A549 (cell line): Measurements from ENCODE around the gene CA12. TPM values are rescaled to one million over a fixed set of nuclear protein-coding genes. Genes with fewer than 3 reads are reported as not detected.

Source experiments
- ATAC-seq, 2 experiments: fragments of 200-7000 bp in 1 of 2; fragments of >200 bp in 1 of 2; cut with Nextera tagmentation in 1 of 2; cut with Tn5 transposase in 1 of 2; 3 replicates each; pipeline versions ENCODE4 v1.8.0 to v1.9.1; 2018 to 2020; ENCODE audit warnings: mild to moderate bottlenecking in 1 of 2, moderate library complexity in 1 of 2
- CTCF ChIA-PET: fragments of 300-600 bp; sonication (Branson Sonifier 250); formaldehyde crosslinking; extraction: SDS; loops from one replicate; lab custom pipeline; 2021; ENCODE audit warnings: antibody characterized with exemption, inconsistent platforms; lab: Yijun Ruan, JAX
- POLR2A ChIA-PET: fragments of 350-600 bp; formaldehyde crosslinking; extraction: SDS; loops from one replicate; lab custom pipeline; 2021; ENCODE audit warnings: antibody characterized with exemption, inconsistent platforms; lab: Yijun Ruan, JAX
- DNase-seq, 2 experiments: peaks; one replicate each; pipeline versions ENCODE4 v3.0.0 to v3.0.0-alpha.2; 2011 to 2016; ENCODE audit warnings: low read depth in 1 of 2, low spot score in 1 of 2
- FAIRE-seq: peaks from 2 replicates; lab custom pipeline; 2011; peaks lifted over from hg19 to GRCh38; lab: Jason Lieb, UNC
- H3K27ac ChIP-seq, 2 experiments: fragments of >200 bp; sonication (Bioruptor Twin); formaldehyde crosslinking; 3 replicates each; pipeline ENCODE4 v1.5.1; 2016 to 2017
- H3K4me1 ChIP-seq: fragments of >200 bp; sonication (Bioruptor Twin); formaldehyde crosslinking; 3 replicates; pipeline ENCODE4 v1.6.1; 2016
- H3K4me2 ChIP-seq: fragments of >200 bp; sonication (Bioruptor Twin); formaldehyde crosslinking; 3 replicates; pipeline ENCODE4 v1.6.1; 2016
- H3K4me3 ChIP-seq: fragments of >200 bp; sonication (Bioruptor Twin); formaldehyde crosslinking; 3 replicates; pipeline ENCODE4 v1.5.1; 2016
- H3K9me3 ChIP-seq: fragments of >200 bp; sonication (Bioruptor Twin); formaldehyde crosslinking; 3 replicates; pipeline ENCODE4 v1.6.1; 2016
- CBX2 ChIP-seq: fragments of 200-600 bp; sonication (generic); IDR thresholded peaks from 2 replicates; pipeline ENCODE4 v1.6.1; 2016; ENCODE audit warnings: low read depth, mild to moderate bottlenecking, borderline replicate concordance
- CEBPB ChIP-seq, 2 experiments: fragments of >200 bp in 1 of 2; sonication (Bioruptor Twin) in 1 of 2; formaldehyde crosslinking in 1 of 2; IDR thresholded peaks; 2 replicates each; pipeline ENCODE4 v1.6.1; 2012 to 2016
- CHD2 ChIP-seq: fragments of 150-350 bp; IDR thresholded peaks from 2 replicates; pipeline ENCODE4 v1.6.1; 2014; ENCODE audit warnings: low read length; ENCODE audit not compliant: partially characterized antibody
- EHF ChIP-seq: fragments of 250-450 bp; sonication (Bioruptor Pico); IDR thresholded peaks from 2 replicates; pipeline ENCODE4 v1.5.0; 2020; ENCODE audit warnings: mild to moderate bottlenecking
- ESRRA ChIP-seq: fragments of 150-350 bp; IDR thresholded peaks from 2 replicates; pipeline ENCODE4 v1.6.1; 2014; ENCODE audit warnings: mild to moderate bottlenecking, low read length, borderline replicate concordance
- FOSB ChIP-seq: fragments of 250-450 bp; sonication (Bioruptor Pico); IDR thresholded peaks from 2 replicates; pipeline ENCODE4 v1.5.0; 2020; ENCODE audit warnings: mild to moderate bottlenecking, moderate library complexity
- FOSL2 ChIP-seq, 2 experiments: fragments of 450-650 bp in 1 of 2; fragments of >200 bp in 1 of 2; sonication (Bioruptor Twin) in 1 of 2; formaldehyde crosslinking; IDR thresholded peaks; 2 replicates each; pipeline versions ENCODE4 v1.5.0 to v1.6.1; 2016 to 2020; ENCODE audit warnings: mild to moderate bottlenecking in 1 of 2, moderate library complexity in 1 of 2
- FOXS1 ChIP-seq: fragments of 250-450 bp; sonication (Bioruptor Pico); IDR thresholded peaks from 2 replicates; pipeline ENCODE4 v1.5.0; 2020; ENCODE audit warnings: mild to moderate bottlenecking, moderate library complexity
- GATA3 ChIP-seq: IDR thresholded peaks from 2 replicates; pipeline ENCODE4 v1.6.1; 2012; ENCODE audit warnings: borderline replicate concordance
- HOXA7 ChIP-seq: fragments of 250-450 bp; sonication (Bioruptor Pico); IDR thresholded peaks from 2 replicates; pipeline ENCODE4 v1.5.0; 2020; ENCODE audit warnings: mild to moderate bottlenecking, moderate library complexity
- HOXB13 ChIP-seq: fragments of 250-450 bp; sonication (Bioruptor Pico); IDR thresholded peaks from 2 replicates; pipeline ENCODE4 v1.5.0; 2020; ENCODE audit warnings: low read depth, mild to moderate bottlenecking, moderate library complexity
- HOXB5 ChIP-seq: fragments of 250-450 bp; sonication (Bioruptor Pico); IDR thresholded peaks from 2 replicates; pipeline ENCODE4 v1.5.0; 2020; ENCODE audit warnings: mild to moderate bottlenecking, moderate library complexity
- JUN ChIP-seq, 2 experiments: fragments of >200 bp; sonication (Bioruptor Twin); formaldehyde crosslinking; IDR thresholded peaks; 2 replicates in 1 of 2; 3 replicates in 1 of 2; pipeline ENCODE4 v1.6.1; 2016 to 2017
- JUNB ChIP-seq: fragments of >200 bp; sonication (Bioruptor Twin); formaldehyde crosslinking; IDR thresholded peaks from 2 replicates; pipeline ENCODE4 v1.6.1; 2016
- NFE2L2 ChIP-seq: fragments of 150-350 bp; conservative IDR thresholded peaks from 2 replicates; pipeline ENCODE4 v1.6.1; 2014; ENCODE audit warnings: low read length
- NPAS2 ChIP-seq: fragments of 250-450 bp; sonication (Bioruptor Pico); IDR thresholded peaks from 2 replicates; pipeline ENCODE4 v1.8.0; 2022; ENCODE audit warnings: mild to moderate bottlenecking, moderate library complexity, borderline replicate concordance
- RFX5 ChIP-seq: fragments of 450-650 bp; IDR thresholded peaks from 2 replicates; pipeline ENCODE4 v1.7.1; 2014; ENCODE audit warnings: antibody characterized with exemption, mild to moderate bottlenecking, moderate library complexity
- ZC3H11A ChIP-seq: fragments of 450-650 bp; IDR thresholded peaks from 2 replicates; pipeline ENCODE4 v1.6.1; 2014; ENCODE audit warnings: antibody characterized with exemption, mild to moderate bottlenecking
- ZNF302 ChIP-seq: fragments of 250-450 bp; sonication (Bioruptor Pico); IDR thresholded peaks from 2 replicates; pipeline ENCODE4 v1.9.0; 2021; ENCODE audit warnings: inconsistent platforms, mild to moderate bottlenecking, moderate library complexity
- WGBS: methylation state at CpG from one replicate; pipeline ENCODE4 v1.1.6; 2017; ENCODE audit errors: missing lambda C conversion rate; 5-methylcytosine and 5-hydroxymethylcytosine counted together
- polyA plus RNA-seq, 4 experiments: library from polyadenylated mRNA; depleted of rRNA in 3 of 4; stranded (reverse); fragments of >200 nt; fragmentation: RNase III in 1 of 4; extraction: RNeasy Plus Mini Kit Qiagen cat#74134 plus additional on column Dnase treatment in 1 of 4; gene quantifications; 2 replicates in 3 of 4; 3 replicates in 1 of 4; pipeline ENCODE4 v1.2.3, GENCODE V29; 2011 to 2017
- TF ChIP-seq, protein P1 (sequence below): fragments of >200 bp; sonication (Bioruptor Twin); formaldehyde crosslinking; IDR thresholded peaks from 3 replicates; pipeline ENCODE4 v1.6.1; 2016
- TF ChIP-seq, protein P2 (sequence below): fragments of 150-350 bp; IDR thresholded peaks from 2 replicates; pipeline ENCODE4 v1.6.1; 2014; ENCODE audit warnings: low read depth, mild to moderate bottlenecking, low read length
- TF ChIP-seq, protein P3 (sequence below): fragments of 450-650 bp; IDR thresholded peaks from 2 replicates; pipeline ENCODE4 v1.6.1; 2014; ENCODE audit warnings: antibody characterized with exemption
- TF ChIP-seq, protein P4 (sequence below): fragments of 250-450 bp; sonication (Bioruptor Pico); IDR thresholded peaks from 2 replicates; pipeline ENCODE4 v1.5.0; 2020; ENCODE audit warnings: low read depth, mild to moderate bottlenecking, moderate library complexity

CA12 gene
- polyA plus RNA-seq, 2 of the 4 experiments (the other 2 are of a cell fraction): 129 to 323 TPM

DNA sequence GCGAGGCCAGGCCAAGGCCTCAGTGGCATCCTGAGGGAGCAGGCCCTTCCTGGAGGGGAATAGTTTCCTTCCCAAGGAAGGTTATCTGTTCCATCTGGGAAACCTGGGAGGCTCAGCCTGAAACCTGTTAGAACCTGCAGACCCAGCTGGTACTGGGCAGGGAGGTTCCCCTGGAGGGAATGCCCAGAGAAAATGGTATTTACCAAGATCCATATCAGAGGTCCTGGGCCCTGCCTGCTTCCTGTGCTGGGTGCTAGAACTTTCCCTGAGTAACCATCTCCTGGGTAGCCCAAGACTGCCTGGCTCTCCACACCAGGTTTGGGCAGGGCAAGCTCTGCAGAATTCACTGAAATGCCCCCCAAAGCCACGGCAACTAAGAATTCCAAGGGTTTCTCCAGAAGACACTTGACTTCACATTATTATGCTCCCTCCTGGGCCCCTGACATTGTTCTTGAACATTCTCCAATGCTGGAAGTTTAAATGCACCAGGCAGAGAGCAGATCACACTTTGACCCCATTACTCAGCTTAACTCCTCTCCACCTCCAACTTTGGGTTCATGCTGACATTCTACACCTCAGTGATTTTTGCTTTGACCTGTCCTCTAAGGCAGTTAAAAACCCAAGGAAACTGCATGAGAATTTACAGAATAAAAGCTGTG lies 2.0 kb downstream of the CA12 start:
- ATAC-seq: no peak
- TF ChIP-seq CBX2 (no peak), NFE2L2 (no peak), GATA3 (0 out of 2 replicates have a peak, but pooled peaks have one; percentile 11), RFX5 (no peak), JUN (IDR thresholded peaks at IDR 0.05) (0 out of 5 replicates have a peak, but pooled peaks of 1 of the 2 experiments have one; percentile 5), ZC3H11A (no peak)
- TF ChIP-seq, protein P1, sequence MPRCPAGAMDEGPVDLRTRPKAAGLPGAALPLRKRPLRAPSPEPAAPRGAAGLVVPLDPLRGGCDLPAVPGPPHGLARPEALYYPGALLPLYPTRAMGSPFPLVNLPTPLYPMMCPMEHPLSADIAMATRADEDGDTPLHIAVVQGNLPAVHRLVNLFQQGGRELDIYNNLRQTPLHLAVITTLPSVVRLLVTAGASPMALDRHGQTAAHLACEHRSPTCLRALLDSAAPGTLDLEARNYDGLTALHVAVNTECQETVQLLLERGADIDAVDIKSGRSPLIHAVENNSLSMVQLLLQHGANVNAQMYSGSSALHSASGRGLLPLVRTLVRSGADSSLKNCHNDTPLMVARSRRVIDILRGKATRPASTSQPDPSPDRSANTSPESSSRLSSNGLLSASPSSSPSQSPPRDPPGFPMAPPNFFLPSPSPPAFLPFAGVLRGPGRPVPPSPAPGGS: no peak
- TF ChIP-seq, protein P2, sequence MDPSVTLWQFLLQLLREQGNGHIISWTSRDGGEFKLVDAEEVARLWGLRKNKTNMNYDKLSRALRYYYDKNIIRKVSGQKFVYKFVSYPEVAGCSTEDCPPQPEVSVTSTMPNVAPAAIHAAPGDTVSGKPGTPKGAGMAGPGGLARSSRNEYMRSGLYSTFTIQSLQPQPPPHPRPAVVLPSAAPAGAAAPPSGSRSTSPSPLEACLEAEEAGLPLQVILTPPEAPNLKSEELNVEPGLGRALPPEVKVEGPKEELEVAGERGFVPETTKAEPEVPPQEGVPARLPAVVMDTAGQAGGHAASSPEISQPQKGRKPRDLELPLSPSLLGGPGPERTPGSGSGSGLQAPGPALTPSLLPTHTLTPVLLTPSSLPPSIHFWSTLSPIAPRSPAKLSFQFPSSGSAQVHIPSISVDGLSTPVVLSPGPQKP: no peak
- TF ChIP-seq, all 56 proteins: peak for 2
- 60% methylated on average over 2 of the region's 2 CpGs for WGBS
- peak; percentile 88 for FAIRE-seq
- no peak for DNase-seq
- Histone ChIP-seq H3K4me1 (peaks cover 75% of the 10 kb centered on the region), H3K4me3 (peak overlapping the region; percentile 92), H3K9me3 (no peaks in the 10 kb centered on the region), H3K27ac (peak overlapping the region; percentile 91 to 92), H3K4me2 (peak overlapping the region; percentile 97)
- ChIA-PET CTCF (interaction anchor here (0.7 to 4.9 kb wide), 10 partner anchors 7 to 233 kb away, joined by 3 to 28 read pairs (median 4); no protein-coding TSS in a partner anchor), POLR2A (interaction anchor here (2.6 kb wide), 1 partner anchor 8 kb away, joined by 28 read pairs; no protein-coding TSS in a partner anchor)

DNA sequence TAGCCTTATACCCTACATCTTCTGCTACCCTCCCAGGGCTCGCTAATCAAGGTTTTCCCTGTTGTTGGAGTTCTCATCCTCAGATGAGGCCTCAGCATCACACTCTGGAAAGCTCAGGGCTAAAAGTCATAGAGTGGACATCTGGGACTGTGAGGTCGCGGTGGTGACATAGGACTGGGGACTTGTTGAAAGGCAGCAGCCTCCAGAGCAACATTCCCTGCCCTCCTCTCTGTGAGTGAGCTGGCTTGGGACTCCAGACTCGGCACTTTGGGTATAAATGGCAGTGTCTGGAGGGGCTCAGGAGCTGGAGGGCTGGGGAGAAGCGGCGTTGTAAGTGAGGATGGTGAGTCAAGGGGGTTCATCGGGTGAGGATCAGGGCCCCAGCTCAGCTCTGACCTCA lies 2.7 kb downstream of the CA12 start:
- peak overlapping the region; percentile 91 to 92 for H3K27ac ChIP-seq
- POLR2A ChIA-PET: no interaction called here
- no peaks in the 10 kb centered on the region for H3K9me3 ChIP-seq
- no peak for ATAC-seq
- peak overlapping the region; percentile 92 for H3K4me3 ChIP-seq
- no peak for DNase-seq
- H3K4me1 ChIP-seq: peaks cover 82% of the 10 kb centered on the region
- TF ChIP-seq, protein P3, sequence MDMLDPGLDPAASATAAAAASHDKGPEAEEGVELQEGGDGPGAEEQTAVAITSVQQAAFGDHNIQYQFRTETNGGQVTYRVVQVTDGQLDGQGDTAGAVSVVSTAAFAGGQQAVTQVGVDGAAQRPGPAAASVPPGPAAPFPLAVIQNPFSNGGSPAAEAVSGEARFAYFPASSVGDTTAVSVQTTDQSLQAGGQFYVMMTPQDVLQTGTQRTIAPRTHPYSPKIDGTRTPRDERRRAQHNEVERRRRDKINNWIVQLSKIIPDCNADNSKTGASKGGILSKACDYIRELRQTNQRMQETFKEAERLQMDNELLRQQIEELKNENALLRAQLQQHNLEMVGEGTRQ: no peak
- TF ChIP-seq, protein P4, sequence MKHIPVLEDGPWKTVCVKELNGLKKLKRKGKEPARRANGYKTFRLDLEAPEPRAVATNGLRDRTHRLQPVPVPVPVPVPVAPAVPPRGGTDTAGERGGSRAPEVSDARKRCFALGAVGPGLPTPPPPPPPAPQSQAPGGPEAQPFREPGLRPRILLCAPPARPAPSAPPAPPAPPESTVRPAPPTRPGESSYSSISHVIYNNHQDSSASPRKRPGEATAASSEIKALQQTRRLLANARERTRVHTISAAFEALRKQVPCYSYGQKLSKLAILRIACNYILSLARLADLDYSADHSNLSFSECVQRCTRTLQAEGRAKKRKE: no peak
- no peak for TF ChIP-seq ESRRA
- TF ChIP-seq JUN (IDR thresholded peaks at IDR 0.05): 0 out of 5 replicates have a peak, but pooled peaks of 1 of the 2 experiments have one; percentile 6
- no peak for TF ChIP-seq FOXS1
- no peak for TF ChIP-seq NPAS2
- no peak for TF ChIP-seq FOSB
- no peak for TF ChIP-seq NFE2L2
- no peak for TF ChIP-seq CEBPB (IDR thresholded peaks at IDR 0.05)
- FAIRE-seq: no peak
- CTCF ChIA-PET: interaction anchor here (0.7 to 4.9 kb wide), 4 partner anchors 84 to 125 kb away, joined by 3 to 28 read pairs (median 4); no protein-coding TSS in a partner anchor
- peak overlapping the region; percentile 97 for H3K4me2 ChIP-seq
- 90% methylated on average over 7 of the region's 7 CpGs for WGBS

DNA sequence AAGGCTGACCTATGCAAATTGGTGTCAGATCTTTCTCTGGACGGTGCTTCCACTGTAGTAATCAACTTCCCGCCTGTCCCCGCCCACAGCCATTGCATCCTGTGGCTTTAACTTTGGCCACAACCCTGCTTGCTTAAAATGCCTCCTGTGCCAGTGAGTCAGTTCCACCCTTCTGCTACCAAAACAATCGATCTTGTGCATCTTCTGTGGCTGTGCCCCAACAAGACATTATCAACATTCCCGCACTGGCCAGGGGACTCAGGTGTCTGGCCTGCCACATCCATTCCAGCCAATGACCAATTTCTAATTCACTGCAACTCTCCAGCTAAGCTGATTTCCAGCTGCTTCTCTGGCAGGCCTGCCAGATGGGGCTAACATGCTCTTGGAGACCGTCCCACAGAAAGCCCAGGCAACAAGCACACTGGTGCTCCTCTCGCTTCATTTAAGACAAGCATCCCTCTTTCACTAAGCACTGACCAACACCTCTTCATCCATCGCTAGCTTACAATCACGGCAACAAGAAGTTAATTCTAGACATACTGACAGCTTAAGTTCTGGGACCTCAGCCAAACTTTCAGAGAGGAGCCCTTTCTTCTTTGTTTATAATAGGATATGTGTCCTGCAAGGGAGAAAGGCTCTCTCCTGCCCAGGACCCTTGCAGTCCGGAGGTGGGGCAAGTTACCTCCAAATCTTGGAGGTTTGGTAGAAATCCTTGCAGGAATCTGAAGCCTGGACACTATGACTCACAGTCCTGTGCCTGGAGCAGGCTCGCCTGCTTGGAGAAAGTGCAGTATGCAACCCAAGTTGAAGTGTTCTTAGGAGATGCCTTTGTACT lies 6.7 kb downstream of the CA12 start:
- H3K27ac ChIP-seq: peak overlapping the region; percentile 88 to 93
- TF ChIP-seq NFE2L2 (no peak), HOXB5 (CRISPR knock-in tag) (no peak), EHF (CRISPR knock-in tag) (no peak), FOSL2 (IDR thresholded peaks at IDR 0.05) (peak; percentile 70), FOSL2 (CRISPR knock-in tag; IDR thresholded peaks at IDR 0.05) (peak; percentile 82), HOXA7 (no peak), CHD2 (no peak), JUNB (peak; percentile 41; the same call in 1 of the 2 replicates), ZNF302 (CRISPR knock-in tag) (no peak), JUN (IDR thresholded peaks at IDR 0.05) (peak in 1 of 2 experiments; percentile 41; a peak in 1 of 5 replicates), HOXB13 (CRISPR knock-in tag) (peak; percentile 53; the same call in 1 of the 2 replicates)
- TF ChIP-seq, protein P1: no peak
- POLR2A ChIA-PET: interaction anchor here (0.5 to 1.0 kb wide), 2 partner anchors 212 to 226 kb away, joined by 4 to 5 read pairs; no protein-coding TSS in a partner anchor
- CTCF ChIA-PET: interaction anchor here (1.2 kb wide), 2 partner anchors 97 to 235 kb away, joined by 3 read pairs; no protein-coding TSS in a partner anchor
- 45% methylated on average over 11 of the region's 11 CpGs for WGBS
- peak; percentile 31 to 53; a peak in 5 of 6 replicates for ATAC-seq
- DNase-seq: peak in 1 of 2 experiments; percentile 63
- H3K9me3 ChIP-seq: no peaks in the 10 kb centered on the region
- peak overlapping the region; percentile 78 for H3K4me2 ChIP-seq
- 0 out of 3 replicates have a peak overlapping the region, but pooled peaks have one; percentile 2 for H3K4me3 ChIP-seq
- H3K4me1 ChIP-seq: peaks cover 100% of the 10 kb centered on the region
- no peak for FAIRE-seq
